Esophagus muscularis mucosa (tissue), 4 donors: ENCODE data around the gene AP1G1. TPM values are rescaled to one million over a fixed set of nuclear protein-coding genes. Genes with fewer than 3 reads are reported as not detected.

Source experiments
- DNase-seq: peaks from one replicate; pipeline ENCODE4 v3.0.0-alpha.2; 2017; ENCODE audit errors: extremely low spot score
- H3K27ac ChIP-seq, 4 donors: fragments of 200-600 bp; sonication (generic); replicated peaks in 1 of 4; 1 replicate in 3 of 4; 2 replicates in 1 of 4; pipeline ENCODE4 v1.5.1; 2016 to 2019; ENCODE audit warnings: mild to moderate bottlenecking in 1 of 4
- H3K27me3 ChIP-seq, 4 donors: fragments of 200-600 bp; sonication (generic); one replicate each; pipeline versions ENCODE4 v1.5.1 to v1.6.0; 2016 to 2019
- H3K36me3 ChIP-seq, 4 donors: fragments of 200-600 bp; sonication (generic); one replicate each; pipeline ENCODE4 v1.5.1; 2016 to 2019
- H3K4me1 ChIP-seq, 4 donors: fragments of 200-600 bp; sonication (generic); one replicate each; pipeline ENCODE4 v1.5.1; 2016 to 2019
- H3K4me3 ChIP-seq, 4 donors: fragments of 200-600 bp; sonication (generic); 1 replicate in 2 of 4; 2 replicates in 2 of 4; pipeline ENCODE4 v1.5.1; 2016 to 2019; ENCODE audit warnings: mild to moderate bottlenecking in 4 of 4, moderate library complexity in 1 of 4
- H3K9me3 ChIP-seq, 4 donors: fragments of 200-600 bp; sonication (generic); 1 replicate in 3 of 4; 2 replicates in 1 of 4; pipeline ENCODE4 v1.5.1; 2016 to 2019
- EP300 ChIP-seq: sonication (generic); formaldehyde crosslinking; IDR thresholded peaks from one replicate; pipeline ENCODE4 v1.6.1; 2017; ENCODE audit warnings: antibody characterized with exemption
- POLR2A ChIP-seq: fragments of 450-650 bp; IDR thresholded peaks from one replicate; pipeline ENCODE4 v1.6.1; 2017; ENCODE audit warnings: antibody characterized with exemption, moderate library complexity, mild to moderate bottlenecking, low read depth
- POLR2AphosphoS5 ChIP-seq, 2 donors: sonication (generic); formaldehyde crosslinking; IDR thresholded peaks; one replicate each; pipeline ENCODE4 v1.6.1; 2017; ENCODE audit warnings: antibody characterized with exemption in 2 of 2
- WGBS: methylation state at CpG from one replicate; pipeline ENCODE4 v1.1.5; 2018; 5-methylcytosine and 5-hydroxymethylcytosine counted together
- intact Hi-C: fragments of 100-400 bp; cut with DNase I; formaldehyde crosslinking; loops from one replicate; pipeline ENCODE4 v1.15.1; 2023
- total RNA-seq, 4 donors: library from RNA; depleted of rRNA; stranded (reverse); fragments of >200 nt; gene quantifications; one replicate each; pipeline versions ENCODE4 v1.1.0 to v1.2.1, GENCODE V29; 2016
- TF ChIP-seq, protein P1 (sequence below), 3 experiments: fragments of 200-600 bp in 2 of 3; fragments of 450-650 bp in 1 of 3; sonication (generic) in 2 of 3; IDR thresholded peaks; one replicate each; pipeline ENCODE4 v1.5.1; 2017 to 2019; ENCODE audit warnings: antibody characterized with exemption in 3 of 3, mild to moderate bottlenecking in 2 of 3, moderate library complexity in 1 of 3

Gene AP1G1
- total RNA-seq, 4 donors from 2014 or later: 45.9 to 56.9 (median 51.5) TPM

DNA sequence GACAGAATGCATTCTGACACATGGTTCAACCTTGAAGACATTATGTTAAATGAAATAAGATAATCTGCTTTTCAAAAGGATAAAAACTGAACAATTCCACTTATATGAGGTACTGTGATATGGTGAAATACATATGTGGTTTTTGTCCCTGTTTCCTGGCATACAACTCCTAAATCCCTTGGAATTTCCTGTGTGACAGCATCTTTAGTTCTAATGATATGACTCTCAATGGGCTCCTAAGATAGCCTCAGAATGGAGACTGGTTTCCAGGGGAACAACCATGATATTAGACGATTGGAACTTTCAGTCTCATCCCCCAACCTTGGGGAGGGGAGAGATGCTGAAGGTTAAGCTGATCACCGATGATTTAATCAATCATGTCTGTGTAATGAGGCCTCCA is 46.4 kb downstream of the AP1G1 start:
- peaks cover 40 to 88% (median 75%) of the 10 kb centered on the region in 4 donors for H3K36me3 ChIP-seq
- no peak overlapping the region for H3K27ac ChIP-seq
- WGBS: 86% methylated on average over 2 of the region's 2 CpGs
- no peak for DNase-seq
- no peaks in the 10 kb centered on the region for H3K9me3 ChIP-seq
- intact Hi-C loops: no loop called here
- no peak overlapping the region for H3K4me3 ChIP-seq
- no peaks in the 10 kb centered on the region for H3K27me3 ChIP-seq
- no peak for TF ChIP-seq EP300
- H3K4me1 ChIP-seq: peaks cover 0 to 11% (median 5%) of the 10 kb centered on the region in 4 donors

DNA sequence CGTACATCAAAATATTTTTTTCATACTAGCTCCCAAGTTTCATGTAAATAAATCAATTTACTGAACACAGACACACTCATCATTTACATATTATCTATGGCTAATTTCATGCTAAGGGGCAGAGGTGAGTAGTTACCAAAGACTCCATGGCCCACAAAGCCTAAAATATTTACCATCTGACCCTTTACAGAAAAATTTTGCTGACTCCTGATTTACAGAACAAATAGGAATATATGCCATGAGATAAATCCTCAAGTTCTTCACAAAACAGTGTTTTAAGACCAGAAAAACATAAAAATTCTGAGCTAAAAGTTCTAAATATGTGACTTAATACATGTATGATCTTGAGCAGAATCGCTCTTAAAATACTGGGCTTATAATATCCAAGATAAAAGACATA is 47.5 kb downstream of the AP1G1 start:
- TF ChIP-seq, protein P1, sequence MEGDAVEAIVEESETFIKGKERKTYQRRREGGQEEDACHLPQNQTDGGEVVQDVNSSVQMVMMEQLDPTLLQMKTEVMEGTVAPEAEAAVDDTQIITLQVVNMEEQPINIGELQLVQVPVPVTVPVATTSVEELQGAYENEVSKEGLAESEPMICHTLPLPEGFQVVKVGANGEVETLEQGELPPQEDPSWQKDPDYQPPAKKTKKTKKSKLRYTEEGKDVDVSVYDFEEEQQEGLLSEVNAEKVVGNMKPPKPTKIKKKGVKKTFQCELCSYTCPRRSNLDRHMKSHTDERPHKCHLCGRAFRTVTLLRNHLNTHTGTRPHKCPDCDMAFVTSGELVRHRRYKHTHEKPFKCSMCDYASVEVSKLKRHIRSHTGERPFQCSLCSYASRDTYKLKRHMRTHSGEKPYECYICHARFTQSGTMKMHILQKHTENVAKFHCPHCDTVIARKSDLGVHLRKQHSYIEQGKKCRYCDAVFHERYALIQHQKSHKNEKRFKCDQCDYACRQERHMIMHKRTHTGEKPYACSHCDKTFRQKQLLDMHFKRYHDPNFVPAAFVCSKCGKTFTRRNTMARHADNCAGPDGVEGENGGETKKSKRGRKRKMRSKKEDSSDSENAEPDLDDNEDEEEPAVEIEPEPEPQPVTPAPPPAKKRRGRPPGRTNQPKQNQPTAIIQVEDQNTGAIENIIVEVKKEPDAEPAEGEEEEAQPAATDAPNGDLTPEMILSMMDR (IDR thresholded peaks at IDR 0.05): no peak
- TF ChIP-seq POLR2A: no peak
- no peak for TF ChIP-seq EP300
- TF ChIP-seq POLR2AphosphoS5 (IDR thresholded peaks at IDR 0.05): no peak
- H3K27me3 ChIP-seq: no peaks in the 10 kb centered on the region
- H3K27ac ChIP-seq: no peak overlapping the region
- peaks cover 0 to under 1% (median 0%) of the 10 kb centered on the region in 4 donors for H3K4me1 ChIP-seq
- H3K36me3 ChIP-seq: peaks cover 49 to 92% (median 82%) of the 10 kb centered on the region in 4 donors
- WGBS: 92% methylated on average over 2 of the region's 2 CpGs
- DNase-seq: no peak
- intact Hi-C loops: no loop called here
- no peak overlapping the region for H3K4me3 ChIP-seq
- H3K9me3 ChIP-seq: no peaks in the 10 kb centered on the region

DNA sequence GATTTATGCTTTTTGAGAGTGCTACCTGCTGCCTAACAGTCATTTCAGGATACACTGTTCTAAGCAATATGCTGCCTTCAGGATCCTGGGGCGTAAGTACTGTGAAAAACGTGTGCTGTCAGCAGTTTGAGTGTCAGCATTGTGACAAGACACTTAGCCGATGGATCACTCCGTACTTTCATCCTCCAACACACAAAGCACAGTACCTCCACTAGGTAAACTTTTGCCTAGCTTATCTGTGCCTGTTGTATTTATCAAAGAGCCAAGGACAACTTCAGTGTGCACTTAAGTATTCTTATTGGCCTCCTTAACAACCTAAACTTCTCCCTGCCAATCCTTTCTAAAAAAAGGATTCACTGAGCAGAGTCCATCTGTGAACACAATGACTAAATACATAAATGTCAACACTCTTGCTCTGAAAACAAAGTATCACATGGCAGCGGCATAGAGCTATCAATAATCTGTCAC is 50.3 kb downstream of the AP1G1 start:
- intact Hi-C loops: no loop called here
- WGBS: 86% methylated on average over 5 of the region's 5 CpGs
- H3K27ac ChIP-seq: no peak overlapping the region
- H3K4me1 ChIP-seq: no peaks in the 10 kb centered on the region
- peaks cover 70 to 100% (median 96%) of the 10 kb centered on the region in 4 donors for H3K36me3 ChIP-seq
- TF ChIP-seq EP300 (no peak), POLR2AphosphoS5 (IDR thresholded peaks at IDR 0.05) (no peak), POLR2A (no peak)
- TF ChIP-seq, protein P1 (IDR thresholded peaks at IDR 0.05): no peak
- H3K4me3 ChIP-seq: no peak overlapping the region
- H3K9me3 ChIP-seq: no peaks in the 10 kb centered on the region
- H3K27me3 ChIP-seq: no peaks in the 10 kb centered on the region
- no peak for DNase-seq

DNA sequence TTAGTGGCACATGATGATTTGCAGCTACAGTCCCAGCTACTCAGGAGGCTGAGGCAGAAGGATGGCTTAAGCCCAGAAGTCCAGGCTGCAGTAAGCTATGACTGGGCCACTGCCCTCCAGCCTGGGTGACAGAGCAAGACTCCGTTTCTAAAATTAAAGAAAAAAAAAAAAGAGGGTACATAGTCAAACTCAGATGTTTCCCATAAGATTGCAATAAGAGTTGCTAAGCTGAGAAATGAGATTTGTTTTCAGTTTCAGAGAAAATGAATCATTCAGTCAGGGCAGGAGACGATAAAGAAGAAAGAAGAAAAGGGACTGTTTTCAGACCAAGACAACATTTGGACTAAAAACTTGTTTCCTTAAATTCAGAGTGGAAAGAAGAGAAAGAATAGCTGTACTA is 54.0 kb downstream of the AP1G1 start:
- no peak overlapping the region for H3K4me3 ChIP-seq
- TF ChIP-seq EP300 (no peak), POLR2AphosphoS5 (IDR thresholded peaks at IDR 0.05) (no peak), POLR2A (no peak)
- TF ChIP-seq, protein P1 (IDR thresholded peaks at IDR 0.05): no peak
- no peak overlapping the region for H3K27ac ChIP-seq
- WGBS: 90% methylated on average over 2 of the region's 2 CpGs
- no peaks in the 10 kb centered on the region for H3K27me3 ChIP-seq
- peaks cover 65 to 93% (median 85%) of the 10 kb centered on the region in 4 donors for H3K36me3 ChIP-seq
- no peak for DNase-seq
- H3K4me1 ChIP-seq: no peaks in the 10 kb centered on the region
- no peaks in the 10 kb centered on the region for H3K9me3 ChIP-seq
- intact Hi-C loops: no loop called here

DNA sequence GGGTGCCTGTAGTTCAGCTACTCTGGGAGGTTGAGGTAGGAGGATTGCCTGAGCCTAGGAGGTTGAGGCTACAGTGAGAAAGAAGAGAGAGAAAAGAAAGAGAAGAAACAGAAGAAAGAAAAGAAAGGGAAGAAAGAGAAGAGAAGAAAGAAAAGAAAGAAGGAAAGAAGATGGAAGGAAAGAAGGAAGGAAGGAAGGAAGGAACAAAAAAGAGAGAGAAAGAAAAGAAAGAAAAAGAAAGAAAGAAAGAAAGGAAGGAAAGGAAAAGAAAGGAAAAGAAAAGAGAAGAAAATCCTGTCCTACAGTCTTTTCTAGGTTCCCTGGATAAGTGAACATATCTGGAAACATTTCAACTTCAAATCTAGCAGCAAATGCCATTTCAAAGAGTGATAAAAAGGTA is 54.5 kb downstream of the AP1G1 start:
- Histone ChIP-seq H3K27ac (no peak overlapping the region), H3K27me3 (no peaks in the 10 kb centered on the region), H3K4me3 (no peak overlapping the region), H3K4me1 (no peaks in the 10 kb centered on the region), H3K36me3 (peaks cover 66 to 93% (median 85%) of the 10 kb centered on the region in 4 donors), H3K9me3 (no peaks in the 10 kb centered on the region)
- no peak for DNase-seq
- intact Hi-C loops: no loop called here
- no peak for TF ChIP-seq POLR2A
- TF ChIP-seq, protein P1 (IDR thresholded peaks at IDR 0.05): no peak
- no peak for TF ChIP-seq POLR2AphosphoS5 (IDR thresholded peaks at IDR 0.05)
- TF ChIP-seq EP300: no peak
